Ishikawa (cell line): ENCODE data around the gene TCP1.

Experiments
- CEBPB ChIP-seq: IDR thresholded peaks from 2 replicates; pipeline ENCODE4 v1.6.1; 2012
- CREB1 ChIP-seq: IDR thresholded peaks from 2 replicates; pipeline ENCODE4 v1.6.1; 2012; ENCODE audit warnings: low read depth
- EGR1 ChIP-seq: IDR thresholded peaks from 2 replicates; pipeline ENCODE4 v1.6.1; 2012
- EP300 ChIP-seq: IDR thresholded peaks from 2 replicates; pipeline ENCODE4 v1.6.1; 2012; ENCODE audit warnings: borderline replicate concordance
- FOXM1 ChIP-seq: IDR thresholded peaks from 2 replicates; pipeline ENCODE4 v1.6.1; 2012; ENCODE audit warnings: low read depth, borderline replicate concordance
- MAX ChIP-seq: IDR thresholded peaks from 2 replicates; pipeline ENCODE4 v1.6.1; 2012
- NFIC ChIP-seq: IDR thresholded peaks from 2 replicates; pipeline ENCODE4 v1.6.1; 2012
- RAD21 ChIP-seq: IDR thresholded peaks from 2 replicates; pipeline ENCODE4 v1.6.1; 2012; ENCODE audit warnings: low read depth
- REST ChIP-seq: IDR thresholded peaks from 2 replicates; pipeline ENCODE4 v1.6.1; 2012; ENCODE audit warnings: low read depth, mild to moderate bottlenecking
- TAF1 ChIP-seq: IDR thresholded peaks from 2 replicates; pipeline ENCODE4 v1.6.1; 2012; ENCODE audit warnings: low read depth, mild to moderate bottlenecking
- TCF12 ChIP-seq: IDR thresholded peaks from 2 replicates; pipeline ENCODE4 v1.6.1; 2012; ENCODE audit warnings: low read depth
- TEAD4 ChIP-seq: IDR thresholded peaks from 2 replicates; pipeline ENCODE4 v1.6.1; 2012
- USF1 ChIP-seq: IDR thresholded peaks from 2 replicates; pipeline ENCODE4 v1.6.1; 2012
- YY1 ChIP-seq: IDR thresholded peaks from 2 replicates; pipeline ENCODE4 v1.6.1; 2012; ENCODE audit warnings: low read depth
- ZBTB7A ChIP-seq: IDR thresholded peaks from 2 replicates; pipeline ENCODE4 v1.6.1; 2012; ENCODE audit warnings: low read depth

Gene TCP1

GRCh38 chr6:159778542-159779103 lies 10.8 kb downstream of the TCP1 start:
- TF ChIP-seq TCF12 (no peak), FOXM1 (no peak), RAD21 (no peak), REST (no peak), ZBTB7A (no peak), NFIC (no peak), USF1 (no peak), EGR1 (no peak), TAF1 (no peak), TEAD4 (no peak), EP300 (no peak), MAX (no peak), CEBPB (no peak), CREB1 (no peak)

GRCh38 chr6:159778131-159778530 lies 11.3 kb downstream of the TCP1 start:
- TF ChIP-seq TAF1, result no peak
- TF ChIP-seq FOXM1, result no peak
- no peak for TF ChIP-seq CEBPB
- no peak for TF ChIP-seq USF1
- TF ChIP-seq ZBTB7A, result no peak
- no peak for TF ChIP-seq TEAD4
- no peak for TF ChIP-seq MAX
- TF ChIP-seq EGR1, result no peak
- no peak for TF ChIP-seq RAD21
- TF ChIP-seq CREB1, result no peak
- TF ChIP-seq EP300, result no peak
- no peak for TF ChIP-seq YY1
- no peak for TF ChIP-seq REST
- TF ChIP-seq NFIC, result no peak

- no peak for TF ChIP-seq MAX
- TF ChIP-seq CEBPB, result no peak
Measured at GRCh38 chr6:159777240-159777904, 12.0 kb downstream of the TCP1 start.

- no peak for TF ChIP-seq EP300
- no peak for TF ChIP-seq YY1
- no peak for TF ChIP-seq TEAD4
- TF ChIP-seq TAF1, result no peak
- no peak for TF ChIP-seq EGR1
- TF ChIP-seq CEBPB, result no peak
- TF ChIP-seq RAD21, result no peak
Measured at GRCh38 chr6:159772196-159772595, 17.2 kb downstream of the TCP1 start.

GRCh38 chr6:159769470-159769869 lies 19.9 kb downstream of the TCP1 start:
- TF ChIP-seq CREB1 (no peak), REST (no peak), NFIC (no peak), ZBTB7A (no peak), CEBPB (no peak), EGR1 (no peak), MAX (no peak)
